PC-9 (cell line): Measurements from ENCODE around the gene ACVR1. TPM values are rescaled to one million over a fixed set of nuclear protein-coding genes. Genes with fewer than 3 reads are reported as not detected.

Source experiments
- BruUV-seq: library from RNA; stranded (reverse); fragments of 400-500 nt; replicated peaks from 2 replicates; lab custom pipeline; 2021; lab: Mats Ljungman, UMichigan
- CTCF ChIA-PET: fragments of 300-600 bp; sonication (Branson Sonifier 250); formaldehyde crosslinking; loops from one replicate; lab custom pipeline; 2022; ENCODE audit warnings: antibody characterized with exemption; lab: Charles Lee
- POLR2A ChIA-PET: fragments of 300-600 bp; sonication (Branson Sonifier 250); formaldehyde crosslinking; loops from one replicate; lab custom pipeline; 2022; ENCODE audit warnings: antibody characterized with exemption; ENCODE audit not compliant: unreplicated experiment; lab: Charles Lee
- DNase-seq, 2 experiments: peaks; one replicate each; pipeline versions ENCODE4 v3.0.0 to v3.0.0-alpha.2; 2015 to 2022; ENCODE audit warnings: mixed read lengths in 1 of 2
- H2AFZ ChIP-seq: fragments of 200-600 bp; sonication (generic); 2 replicates; pipeline ENCODE4 v1.8.1; 2017; ENCODE audit warnings: antibody characterized with exemption
- H3F3A ChIP-seq: fragments of 200-600 bp; sonication (generic); 2 replicates; pipeline ENCODE4 v1.8.1; 2017; ENCODE audit warnings: antibody characterized with exemption, mild to moderate bottlenecking, low read depth; ENCODE audit not compliant: insufficient read depth
- H3K27ac ChIP-seq: fragments of 200-600 bp; sonication (generic); 2 replicates; pipeline ENCODE4 v1.6.1; 2016; ENCODE audit warnings: mixed run types
- H3K27me3 ChIP-seq: fragments of 200-600 bp; sonication (generic); 2 replicates; pipeline ENCODE4 v1.6.1; 2016; ENCODE audit warnings: low read depth, mixed run types; ENCODE audit not compliant: insufficient read depth
- H3K36me3 ChIP-seq: fragments of 200-600 bp; sonication (generic); 2 replicates; pipeline ENCODE4 v1.6.1; 2016; ENCODE audit warnings: low read depth, mixed run types
- H3K4me1 ChIP-seq: fragments of 200-600 bp; sonication (generic); replicated peaks from 2 replicates; pipeline ENCODE4 v1.6.1; 2016; ENCODE audit warnings: mixed run types; ENCODE audit not compliant: insufficient read depth
- H3K4me2 ChIP-seq: fragments of 200-600 bp; sonication (generic); 2 replicates; pipeline ENCODE4 v1.6.1; 2017; ENCODE audit warnings: mixed run types
- H3K4me3 ChIP-seq: fragments of 200-600 bp; sonication (generic); 2 replicates; pipeline ENCODE4 v1.6.1; 2016; ENCODE audit warnings: mixed run types
- H3K79me2 ChIP-seq: fragments of 200-600 bp; sonication (generic); 2 replicates; pipeline ENCODE4 v1.6.1; 2017; ENCODE audit warnings: low read depth, mixed run types
- H3K9me2 ChIP-seq: fragments of 200-600 bp; sonication (generic); 2 replicates; pipeline ENCODE4 v1.8.1; 2017; ENCODE audit warnings: mild to moderate bottlenecking; ENCODE audit not compliant: insufficient read depth
- H3K9me3 ChIP-seq: fragments of 200-600 bp; sonication (generic); 2 replicates; pipeline ENCODE4 v1.8.1; 2016; ENCODE audit warnings: low read depth; ENCODE audit not compliant: insufficient read depth
- H4K20me1 ChIP-seq: fragments of 200-600 bp; sonication (generic); 2 replicates; pipeline ENCODE4 v1.8.1; 2017; ENCODE audit not compliant: insufficient read depth
- EZH2 ChIP-seq: fragments of 200-600 bp; sonication (generic); IDR thresholded peaks from 2 replicates; pipeline ENCODE4 v1.8.0; 2017; ENCODE audit warnings: antibody characterized with exemption, low read depth
- intact Hi-C: fragments of 100-400 bp; cut with micrococcal nuclease; formaldehyde crosslinking; loops from one replicate; pipeline ENCODE4 v1.10.0; 2022; ENCODE audit not compliant: unreplicated experiment
- total RNA-seq: library from RNA; stranded (reverse); gene quantifications from 2 replicates; pipeline ENCODE4 v1.2.3, GENCODE V29; 2021
- TF ChIP-seq, protein P1 (sequence below): fragments of 200-600 bp; sonication (generic); conservative IDR thresholded peaks from 2 replicates; pipeline ENCODE4 v1.6.1; 2017; ENCODE audit warnings: mixed run types, antibody characterized with exemption, mild to moderate bottlenecking, moderate library complexity

ACVR1 gene
- total RNA-seq, 1 experiment from 2014 or later: 8.9 TPM

- ChIA-PET POLR2A (no interaction called here), CTCF (no interaction called here)
- H3K4me2 ChIP-seq: no peak overlapping the region
- H3K9me3 ChIP-seq: no peaks in the 10 kb centered on the region
- no peak for DNase-seq
- intact Hi-C loops: no loop called here
- H2AFZ ChIP-seq: no peak overlapping the region
- TF ChIP-seq, protein P1, sequence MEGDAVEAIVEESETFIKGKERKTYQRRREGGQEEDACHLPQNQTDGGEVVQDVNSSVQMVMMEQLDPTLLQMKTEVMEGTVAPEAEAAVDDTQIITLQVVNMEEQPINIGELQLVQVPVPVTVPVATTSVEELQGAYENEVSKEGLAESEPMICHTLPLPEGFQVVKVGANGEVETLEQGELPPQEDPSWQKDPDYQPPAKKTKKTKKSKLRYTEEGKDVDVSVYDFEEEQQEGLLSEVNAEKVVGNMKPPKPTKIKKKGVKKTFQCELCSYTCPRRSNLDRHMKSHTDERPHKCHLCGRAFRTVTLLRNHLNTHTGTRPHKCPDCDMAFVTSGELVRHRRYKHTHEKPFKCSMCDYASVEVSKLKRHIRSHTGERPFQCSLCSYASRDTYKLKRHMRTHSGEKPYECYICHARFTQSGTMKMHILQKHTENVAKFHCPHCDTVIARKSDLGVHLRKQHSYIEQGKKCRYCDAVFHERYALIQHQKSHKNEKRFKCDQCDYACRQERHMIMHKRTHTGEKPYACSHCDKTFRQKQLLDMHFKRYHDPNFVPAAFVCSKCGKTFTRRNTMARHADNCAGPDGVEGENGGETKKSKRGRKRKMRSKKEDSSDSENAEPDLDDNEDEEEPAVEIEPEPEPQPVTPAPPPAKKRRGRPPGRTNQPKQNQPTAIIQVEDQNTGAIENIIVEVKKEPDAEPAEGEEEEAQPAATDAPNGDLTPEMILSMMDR: no peak
- no peak for TF ChIP-seq EZH2
- no peaks in the 10 kb centered on the region for H4K20me1 ChIP-seq
- no peak overlapping the region for H3K4me3 ChIP-seq
- BruUV-seq: no TSS peak
- no peaks in the 10 kb centered on the region for H3K36me3 ChIP-seq
- no peaks in the 10 kb centered on the region for H3F3A ChIP-seq
- H3K79me2 ChIP-seq: no peaks in the 10 kb centered on the region
- no peak overlapping the region for H3K27ac ChIP-seq
- H3K4me1 ChIP-seq: no peaks in the 10 kb centered on the region
- no peaks in the 10 kb centered on the region for H3K27me3 ChIP-seq
- H3K9me2 ChIP-seq: no peaks in the 10 kb centered on the region
These were observed 128.8 kb downstream of the ACVR1 start for GRCh38 chr2:157747280-157747679.

GRCh38 chr2:157746234-157746950 is 129.7 kb downstream of the ACVR1 start:
- ChIA-PET POLR2A (no interaction called here), CTCF (no interaction called here)
- H3K27me3 ChIP-seq: no peaks in the 10 kb centered on the region
- H3K9me3 ChIP-seq: no peaks in the 10 kb centered on the region
- no TSS peak for BruUV-seq
- H2AFZ ChIP-seq: no peak overlapping the region
- no peaks in the 10 kb centered on the region for H3K9me2 ChIP-seq
- no peaks in the 10 kb centered on the region for H3F3A ChIP-seq
- H3K36me3 ChIP-seq: no peaks in the 10 kb centered on the region
- intact Hi-C loops: no loop called here
- H3K79me2 ChIP-seq: no peaks in the 10 kb centered on the region
- H3K4me1 ChIP-seq: no peaks in the 10 kb centered on the region
- no peaks in the 10 kb centered on the region for H4K20me1 ChIP-seq
- H3K27ac ChIP-seq: no peak overlapping the region
- no peak overlapping the region for H3K4me2 ChIP-seq
- no peak for DNase-seq
- no peak for TF ChIP-seq EZH2
- TF ChIP-seq, protein P1: no peak
- no peak overlapping the region for H3K4me3 ChIP-seq

DNA sequence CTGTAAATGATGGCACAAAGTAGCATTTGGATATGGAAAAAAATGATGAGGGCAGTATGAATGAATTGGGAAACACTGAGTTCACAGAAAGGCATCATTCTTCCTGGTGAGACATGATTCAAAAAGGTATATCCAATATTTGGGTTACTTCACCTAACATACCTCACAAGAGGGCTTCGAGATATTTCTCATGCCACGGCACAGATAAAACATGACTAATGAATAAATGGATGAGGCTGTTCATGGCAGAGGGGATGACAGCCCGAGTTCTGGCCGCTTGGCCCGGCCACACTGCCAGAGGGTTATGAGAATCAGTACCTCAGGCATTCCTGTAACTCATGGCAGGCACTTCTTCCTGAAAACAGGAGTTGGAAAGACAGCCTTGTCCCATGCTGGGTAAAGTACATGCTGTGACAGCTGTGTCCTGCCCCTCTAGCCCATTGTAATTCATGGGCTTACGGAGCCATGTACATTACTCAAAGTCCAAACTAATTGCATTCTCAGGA is 131.5 kb downstream of the ACVR1 start:
- Histone ChIP-seq H2AFZ (no peak overlapping the region), H3K9me2 (no peaks in the 10 kb centered on the region), H4K20me1 (no peaks in the 10 kb centered on the region), H3F3A (no peaks in the 10 kb centered on the region), H3K4me1 (no peaks in the 10 kb centered on the region), H3K4me3 (no peak overlapping the region), H3K79me2 (no peaks in the 10 kb centered on the region), H3K4me2 (no peak overlapping the region), H3K36me3 (no peaks in the 10 kb centered on the region), H3K27me3 (no peaks in the 10 kb centered on the region), H3K27ac (no peak overlapping the region), H3K9me3 (no peaks in the 10 kb centered on the region)
- no peak for DNase-seq
- CTCF ChIA-PET: no interaction called here
- intact Hi-C loops: no loop called here
- BruUV-seq: no TSS peak
- TF ChIP-seq, protein P1: no peak
- no peak for TF ChIP-seq EZH2
- POLR2A ChIA-PET: no interaction called here
